ENCODE data around the gene IGDCC3. TPM values are rescaled to one million over a fixed set of nuclear protein-coding genes. Genes with fewer than 3 reads are reported as not detected.

Gene IGDCC3
- total and polyA plus RNA-seq, 3 donors from 2014 or later, result 5.8 to 6.5 (median 6.5) TPM

GRCh38 chr15:65305150-65305758 is 72.5 kb downstream of the IGDCC3 start:
- Histone ChIP-seq H3K4me3 (peak overlapping the region in 1 of 2 donors; percentile 67), H3K9me3 (no peaks in the 10 kb centered on the region), H3K4me1 (peaks cover 16% of the 10 kb centered on the region), H3K36me3 (ENCODE audit: low read depth, missing control alignments) (no peaks in the 10 kb centered on the region), H3K27ac (peak overlapping the region; percentile 84), H3K27me3 (no peaks in the 10 kb centered on the region)
- 45 to 46% methylated on average over 14 of the region's 14 CpGs for WGBS, 2 donors
- DNase-seq, result no peak
- intact Hi-C loops (cut with DNase I; ENCODE audit: low total_unique reads), result no loop called here
- TF ChIP-seq POLR2A (IDR thresholded peaks at IDR 0.05) (no peak), CTCF (IDR thresholded peaks at IDR 0.05) (no peak)

GRCh38 chr15:65304381-65305149 is 73.2 kb downstream of the IGDCC3 start, which contains the start of gene RNU5B-1:
TSS of gene RNU5B-1 (plus strand) at chr15:65304677.
- H3K4me1 ChIP-seq, result peaks cover 16% of the 10 kb centered on the region
- DNase-seq, result peak; percentile 85
- no peaks in the 10 kb centered on the region for H3K36me3 ChIP-seq (ENCODE audit: low read depth, missing control alignments)
- no peaks in the 10 kb centered on the region for H3K9me3 ChIP-seq
- H3K27ac ChIP-seq, result peak within 1 kb of the TSS; percentile 84
- H3K4me3 ChIP-seq, result peak within 1 kb of the TSS; percentile 60 to 67
- no peaks in the 10 kb centered on the region for H3K27me3 ChIP-seq
- 1% methylated on average over 24 of the region's 24 CpGs for WGBS, 2 donors
- peak; percentile 69 for TF ChIP-seq POLR2A (IDR thresholded peaks at IDR 0.05)
- TF ChIP-seq CTCF (IDR thresholded peaks at IDR 0.05), result peak; percentile 75 to 89 (median 86)
- intact Hi-C loops (cut with DNase I; ENCODE audit: low total_unique reads), result no loop called here

- Histone ChIP-seq H3K4me1 (peaks cover 16% of the 10 kb centered on the region), H3K4me3 (peak overlapping the region; percentile 60 to 67), H3K9me3 (no peaks in the 10 kb centered on the region), H3K27ac (peak overlapping the region; percentile 84), H3K27me3 (no peaks in the 10 kb centered on the region), H3K36me3 (ENCODE audit: low read depth, missing control alignments) (no peaks in the 10 kb centered on the region)
- TF ChIP-seq POLR2A (IDR thresholded peaks at IDR 0.05), result no peak
- WGBS, 2 donors, result 1% methylated on average over 24 of the region's 24 CpGs
- peak; percentile 61 for DNase-seq
- intact Hi-C loops (cut with DNase I; ENCODE audit: low total_unique reads), result no loop called here
Observed at GRCh38 chr15:65303687-65304380, 74.0 kb downstream of the IGDCC3 start.

GRCh38 chr15:65302061-65302460 is 75.7 kb downstream of the IGDCC3 start:
- TF ChIP-seq POLR2A (IDR thresholded peaks at IDR 0.05) (no peak), CTCF (IDR thresholded peaks at IDR 0.05) (no peak)
- WGBS, 2 donors, result 46 to 59% methylated on average over 12 to 24 of the region's 24 CpGs
- H3K9me3 ChIP-seq, result no peaks in the 10 kb centered on the region
- peaks cover 19% of the 10 kb centered on the region for H3K4me1 ChIP-seq
- H3K27ac ChIP-seq, result no peak overlapping the region
- H3K4me3 ChIP-seq, result peak overlapping the region in 1 of 2 donors; percentile 51
- no peaks in the 10 kb centered on the region for H3K27me3 ChIP-seq
- no peak for DNase-seq
- intact Hi-C loops (cut with DNase I; ENCODE audit: low total_unique reads), result no loop called here
- H3K36me3 ChIP-seq (ENCODE audit: low read depth, missing control alignments), result no peaks in the 10 kb centered on the region

GRCh38 chr15:65300924-65301441 is 76.8 kb downstream of the IGDCC3 start:
- 42 to 81% methylated on average over 4 to 36 of the region's 36 CpGs for WGBS, 2 donors
- DNase-seq, result peak; percentile 43
- Histone ChIP-seq H3K27me3 (no peaks in the 10 kb centered on the region), H3K4me1 (peaks cover 24% of the 10 kb centered on the region), H3K4me3 (peak overlapping the region; percentile 13 to 51), H3K36me3 (ENCODE audit: low read depth, missing control alignments) (no peaks in the 10 kb centered on the region), H3K9me3 (no peaks in the 10 kb centered on the region), H3K27ac (no peak overlapping the region)
- TF ChIP-seq POLR2A (IDR thresholded peaks at IDR 0.05), result no peak
- TF ChIP-seq CTCF (IDR thresholded peaks at IDR 0.05), result no peak
- intact Hi-C loops (cut with DNase I; ENCODE audit: low total_unique reads), result no loop called here

Data from testis (tissue), 3 donors.